ENCODE results near the gene OVAAL. TPM values are rescaled to one million over a fixed set of nuclear protein-coding genes. Genes with fewer than 3 reads are reported as not detected.
A peak's percentile ranks its signal among the peaks of the same experiment; 100 is the strongest.

Gene OVAAL
- total RNA-seq, 2 donors from 2014 or later, result not detected

DNA sequence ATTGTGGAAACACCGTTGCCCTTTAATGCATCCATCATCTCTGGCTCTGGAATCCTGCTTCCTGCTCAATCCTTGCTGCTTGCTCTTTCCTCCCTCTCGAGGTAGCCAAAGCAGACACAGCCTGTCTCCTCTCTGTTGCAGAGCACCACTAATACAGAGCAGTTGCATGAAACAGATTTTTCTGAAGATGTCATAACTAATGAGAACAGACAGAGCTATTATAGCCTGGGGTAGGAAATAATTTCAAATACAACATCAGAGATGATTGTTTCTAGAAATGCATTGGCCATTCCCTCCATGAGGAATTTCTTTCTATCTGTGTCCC lies 33.1 kb upstream of the OVAAL start:
- H3K9ac ChIP-seq (ENCODE audit: low read depth in 2 of 2, low read length in 2 of 2), result no peak overlapping the region
- TF ChIP-seq, protein P1, sequence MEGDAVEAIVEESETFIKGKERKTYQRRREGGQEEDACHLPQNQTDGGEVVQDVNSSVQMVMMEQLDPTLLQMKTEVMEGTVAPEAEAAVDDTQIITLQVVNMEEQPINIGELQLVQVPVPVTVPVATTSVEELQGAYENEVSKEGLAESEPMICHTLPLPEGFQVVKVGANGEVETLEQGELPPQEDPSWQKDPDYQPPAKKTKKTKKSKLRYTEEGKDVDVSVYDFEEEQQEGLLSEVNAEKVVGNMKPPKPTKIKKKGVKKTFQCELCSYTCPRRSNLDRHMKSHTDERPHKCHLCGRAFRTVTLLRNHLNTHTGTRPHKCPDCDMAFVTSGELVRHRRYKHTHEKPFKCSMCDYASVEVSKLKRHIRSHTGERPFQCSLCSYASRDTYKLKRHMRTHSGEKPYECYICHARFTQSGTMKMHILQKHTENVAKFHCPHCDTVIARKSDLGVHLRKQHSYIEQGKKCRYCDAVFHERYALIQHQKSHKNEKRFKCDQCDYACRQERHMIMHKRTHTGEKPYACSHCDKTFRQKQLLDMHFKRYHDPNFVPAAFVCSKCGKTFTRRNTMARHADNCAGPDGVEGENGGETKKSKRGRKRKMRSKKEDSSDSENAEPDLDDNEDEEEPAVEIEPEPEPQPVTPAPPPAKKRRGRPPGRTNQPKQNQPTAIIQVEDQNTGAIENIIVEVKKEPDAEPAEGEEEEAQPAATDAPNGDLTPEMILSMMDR (IDR thresholded peaks at IDR 0.05), result no peak
- no peaks in the 10 kb centered on the region for H3K27me3 ChIP-seq
- no peaks in the 10 kb centered on the region for H3K9me3 ChIP-seq
- no peak for DNase-seq
- intact Hi-C loops (cut with DNase I), result loop anchor here (5.0 kb wide), 1 partner anchor 557 kb away; no protein-coding TSS in a partner anchor
- no peaks in the 10 kb centered on the region for H3K4me1 ChIP-seq
- H3K36me3 ChIP-seq, result no peaks in the 10 kb centered on the region
- no peak overlapping the region for H3K4me3 ChIP-seq
- no peak overlapping the region for H3K27ac ChIP-seq

DNA sequence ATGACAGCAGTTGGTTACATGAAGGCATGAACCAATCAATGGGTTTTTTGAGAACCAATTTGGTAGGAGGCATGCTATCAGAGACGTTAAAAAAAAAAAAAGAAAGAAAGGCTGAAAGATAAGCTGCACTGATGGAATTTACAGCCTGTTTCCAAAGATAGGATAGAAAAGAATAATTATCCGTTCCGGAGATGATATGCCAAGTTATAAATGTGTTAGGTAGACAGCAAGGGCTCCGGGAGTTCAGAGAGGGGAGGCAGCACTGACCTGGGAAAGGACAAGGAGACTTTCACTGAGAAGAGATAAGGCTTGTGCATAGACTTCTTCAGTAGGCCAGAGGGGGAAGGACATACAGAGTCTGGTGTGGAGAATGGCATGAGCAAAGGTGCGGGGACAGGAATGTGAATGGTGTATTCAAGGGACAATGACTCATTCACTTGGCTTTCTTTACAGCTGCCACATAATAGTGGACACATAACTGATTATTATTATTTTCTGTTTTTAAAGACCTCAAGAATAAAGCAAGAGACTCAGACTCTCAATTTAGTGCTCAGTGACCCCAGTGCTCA lies 31.6 kb upstream of the OVAAL start:
- Histone ChIP-seq H3K27me3 (no peaks in the 10 kb centered on the region), H3K4me1 (no peaks in the 10 kb centered on the region), H3K9ac (ENCODE audit: low read depth in 2 of 2, low read length in 2 of 2) (no peak overlapping the region), H3K4me3 (no peak overlapping the region), H3K9me3 (no peaks in the 10 kb centered on the region), H3K36me3 (no peaks in the 10 kb centered on the region), H3K27ac (no peak overlapping the region)
- TF ChIP-seq, protein P1 (IDR thresholded peaks at IDR 0.05), result no peak
- DNase-seq, result no peak
- intact Hi-C loops (cut with DNase I), result loop anchor here (5.0 kb wide), 1 partner anchor 555 kb away; no protein-coding TSS in a partner anchor

DNA sequence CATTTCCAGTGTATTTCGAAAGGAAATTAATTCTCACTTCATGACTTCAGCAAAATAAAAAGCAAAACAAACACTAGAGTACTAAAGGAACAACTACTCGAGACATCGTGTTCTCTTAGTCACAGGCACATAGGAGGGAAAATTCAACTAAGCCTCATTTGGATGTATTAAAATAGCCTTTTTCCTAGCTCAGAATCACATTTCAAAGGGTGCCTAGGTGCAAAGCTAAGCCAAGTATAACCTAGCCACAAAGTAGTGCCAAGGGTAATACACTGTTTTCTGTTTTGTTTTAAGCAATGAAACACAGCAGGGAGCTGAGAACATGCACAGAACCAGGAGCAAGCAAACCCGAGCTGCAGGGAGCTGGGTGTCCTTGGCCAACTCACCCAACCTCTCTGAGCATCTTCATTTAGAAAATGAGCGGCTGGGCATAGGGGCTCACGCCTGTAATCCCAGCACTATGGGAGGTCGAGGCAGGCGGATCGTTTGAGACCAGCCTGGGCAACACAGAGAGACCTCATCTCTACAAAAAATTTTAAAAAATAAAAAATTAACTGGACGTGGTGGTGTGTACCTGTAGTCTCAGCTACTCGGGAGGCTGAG lies 29.8 kb upstream of the OVAAL start:
- intact Hi-C loops (cut with DNase I), result loop anchor here (5.0 kb wide), 1 partner anchor 553 kb away; no protein-coding TSS in a partner anchor
- TF ChIP-seq, protein P1 (IDR thresholded peaks at IDR 0.05), result no peak

DNA sequence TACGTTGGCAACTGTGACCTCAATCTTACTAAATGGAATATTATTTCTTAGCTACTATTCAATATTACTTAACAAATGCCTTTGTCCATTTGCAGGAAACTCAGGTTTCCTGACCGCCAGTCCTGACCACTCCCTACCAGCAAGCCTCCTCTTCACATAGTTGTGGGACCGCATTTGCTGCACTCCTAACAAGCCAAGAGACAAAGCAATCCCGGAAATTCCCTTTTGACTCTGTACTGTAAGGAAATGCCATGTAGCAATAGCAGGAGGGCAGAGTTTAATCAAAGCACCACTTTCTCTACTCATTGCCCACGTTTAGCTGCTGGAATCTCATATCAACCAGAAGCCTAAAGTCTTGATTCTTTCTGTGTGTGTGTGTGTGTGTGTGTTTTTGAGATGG lies 28.3 kb upstream of the OVAAL start:
- H3K36me3 ChIP-seq, result no peaks in the 10 kb centered on the region
- intact Hi-C loops (cut with DNase I), result loop anchor here (5.0 to 10.0 kb wide), 3 partner anchors 94 to 332 kb away; no protein-coding TSS in a partner anchor
- no peak overlapping the region for H3K27ac ChIP-seq
- no peaks in the 10 kb centered on the region for H3K27me3 ChIP-seq
- peak; percentile 20 for DNase-seq
- H3K9me3 ChIP-seq, result no peaks in the 10 kb centered on the region
- H3K9ac ChIP-seq (ENCODE audit: low read depth in 2 of 2, low read length in 2 of 2), result no peak overlapping the region
- H3K4me1 ChIP-seq, result no peaks in the 10 kb centered on the region
- no peak overlapping the region for H3K4me3 ChIP-seq
- TF ChIP-seq, protein P1 (IDR thresholded peaks at IDR 0.05), result no peak

More for the DNA sequence above, 29.8 kb upstream of the OVAAL start:
- Histone ChIP-seq H3K27ac (no peak overlapping the region), H3K9ac (ENCODE audit: low read depth in 2 of 2, low read length in 2 of 2) (no peak overlapping the region), H3K4me1 (no peaks in the 10 kb centered on the region), H3K27me3 (no peaks in the 10 kb centered on the region), H3K4me3 (no peak overlapping the region), H3K36me3 (no peaks in the 10 kb centered on the region), H3K9me3 (no peaks in the 10 kb centered on the region)
- DNase-seq, result no peak

DNA sequence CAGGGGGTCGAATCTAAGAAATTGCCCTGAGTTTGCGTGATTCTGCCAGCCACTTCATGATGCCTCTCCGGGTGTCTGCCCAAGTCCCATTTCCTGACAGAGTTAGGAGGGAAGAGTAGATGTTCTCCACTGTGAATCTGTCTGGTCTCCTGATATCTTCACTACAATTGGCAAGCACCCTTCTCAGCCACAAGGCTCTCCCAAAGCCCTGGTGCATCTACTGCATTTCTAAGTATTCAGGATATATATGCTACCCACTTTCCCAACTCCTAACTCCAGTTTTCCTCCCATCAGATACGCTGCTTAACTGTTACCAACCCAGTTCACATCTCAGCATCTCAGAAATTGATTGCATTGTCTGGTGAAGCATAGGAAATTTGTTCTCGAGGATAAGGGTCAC lies 25.9 kb upstream of the OVAAL start:
- Histone ChIP-seq H3K9me3 (no peaks in the 10 kb centered on the region), H3K36me3 (no peaks in the 10 kb centered on the region), H3K4me1 (no peaks in the 10 kb centered on the region), H3K4me3 (no peak overlapping the region), H3K9ac (ENCODE audit: low read depth in 2 of 2, low read length in 2 of 2) (no peak overlapping the region), H3K27ac (no peak overlapping the region), H3K27me3 (no peaks in the 10 kb centered on the region)
- DNase-seq, result no peak
- intact Hi-C loops (cut with DNase I), result loop anchor here (5.0 to 10.0 kb wide), 3 partner anchors 92 to 329 kb away; no protein-coding TSS in a partner anchor
- TF ChIP-seq, protein P1 (IDR thresholded peaks at IDR 0.05), result no peak
